B cell (primary cell): Measurements from ENCODE around the gene CRYAA. TPM values are rescaled to one million over a fixed set of nuclear protein-coding genes. Genes with fewer than 3 reads are reported as not detected.

ENCODE experiments used
- polyA plus RNA-seq: library from polyadenylated mRNA; depleted of rRNA; stranded (reverse); fragments of >200 nt; gene quantifications from 2 replicates; pipeline ENCODE4 v1.2.3, GENCODE V29; 2012
- total RNA-seq, 2 donors: library from RNA; stranded (reverse); fragments of 120-200 nt in 1 of 2; gene quantifications; 1 replicate in 1 of 2; 2 replicates in 1 of 2; pipeline versions ENCODE4 v1.2.3 to v1.2.4, GENCODE V29; 2013 to 2022

CRYAA gene
- total and polyA plus RNA-seq, 2 donors (not counting 1 experiment from before 2014, with no cell fraction given), result not detected

Other genes with a start within 250 kb of the CRYAA start
- gene ERVH48-1, start 243.4 kb upstream of the CRYAA start, total RNA-seq, result not detected in 2 replicates
- not detected in 2 replicates for gene ERVH48-1, start 243.4 kb upstream of the CRYAA start, polyA plus RNA-seq
- 25.3 and 29.5 TPM in 2 replicates for gene PKNOX1, start 194.4 kb upstream of the CRYAA start, total RNA-seq
- 7.6 and 8.6 TPM in 2 replicates for gene PKNOX1, start 194.4 kb upstream of the CRYAA start, polyA plus RNA-seq
- gene CBS, start 93.2 kb upstream of the CRYAA start, total RNA-seq, result 0.44 and 2.0 TPM in 2 replicates
- gene CBS, start 93.2 kb upstream of the CRYAA start, polyA plus RNA-seq, result 0.15 and 0.43 TPM in 2 replicates
- gene U2AF1, start 61.4 kb upstream of the CRYAA start, total RNA-seq, result 103 and 104 TPM in 2 replicates
- gene U2AF1, start 61.4 kb upstream of the CRYAA start, polyA plus RNA-seq, result 70.9 and 102 TPM in 2 replicates